HAP-1 (cell line): ENCODE data around the gene NFE2L1.
"Not testable (repeated sequence)": the region's sequence is repeated elsewhere in the genome, so short reads cannot be mapped to it uniquely, and the experiment has no call there.

Experiments
- DNase-seq, 2 experiments: peaks; one replicate each; pipeline ENCODE4 v3.0.0-alpha.2; 2016 to 2020; ENCODE audit warnings: low spot score in 2 of 2
- H3K27me3 ChIP-seq: fragments of 250-450 bp; sonication (Bioruptor Pico); 2 replicates; pipeline ENCODE4 v1.5.1; 2020; ENCODE audit warnings: low read depth, mild to moderate bottlenecking, moderate library complexity
- H3K36me3 ChIP-seq: fragments of 250-450 bp; sonication (Bioruptor Pico); replicated peaks from 2 replicates; pipeline ENCODE4 v1.5.1; 2020; ENCODE audit warnings: mild to moderate bottlenecking
- H3K4me1 ChIP-seq: fragments of 250-450 bp; sonication (Bioruptor Pico); 2 replicates; pipeline ENCODE4 v1.5.1; 2020; ENCODE audit warnings: mild to moderate bottlenecking
- H3K4me3 ChIP-seq: fragments of 250-450 bp; sonication (Bioruptor Pico); 2 replicates; pipeline ENCODE4 v1.5.1; 2020; ENCODE audit warnings: mild to moderate bottlenecking, moderate library complexity
- H3K9me3 ChIP-seq: fragments of 250-450 bp; sonication (Bioruptor Pico); 2 replicates; pipeline ENCODE4 v1.5.1; 2020; ENCODE audit warnings: mild to moderate bottlenecking, moderate library complexity
- in situ Hi-C: fragments of 300-500 bp; cut with MboI; formaldehyde crosslinking; loops from 3 replicates; pipeline ENCODE4 v1.14.3; 2020; ENCODE audit warnings: low sequenced_read_pairs, inconsistent platforms, mixed read lengths

Gene NFE2L1

GRCh38 chr17:48074322-48075081 lies 26.3 kb downstream of the NFE2L1 start:
- no peaks in the 10 kb centered on the region for H3K27me3 ChIP-seq
- H3K4me1 ChIP-seq, result no peaks in the 10 kb centered on the region
- peak; percentile 57 to 87 for DNase-seq
- peaks cover 64% of the 10 kb centered on the region for H3K36me3 ChIP-seq
- H3K9me3 ChIP-seq, result no peaks in the 10 kb centered on the region
- in situ Hi-C loops, result no loop called here
- H3K4me3 ChIP-seq, result no peak overlapping the region

DNA sequence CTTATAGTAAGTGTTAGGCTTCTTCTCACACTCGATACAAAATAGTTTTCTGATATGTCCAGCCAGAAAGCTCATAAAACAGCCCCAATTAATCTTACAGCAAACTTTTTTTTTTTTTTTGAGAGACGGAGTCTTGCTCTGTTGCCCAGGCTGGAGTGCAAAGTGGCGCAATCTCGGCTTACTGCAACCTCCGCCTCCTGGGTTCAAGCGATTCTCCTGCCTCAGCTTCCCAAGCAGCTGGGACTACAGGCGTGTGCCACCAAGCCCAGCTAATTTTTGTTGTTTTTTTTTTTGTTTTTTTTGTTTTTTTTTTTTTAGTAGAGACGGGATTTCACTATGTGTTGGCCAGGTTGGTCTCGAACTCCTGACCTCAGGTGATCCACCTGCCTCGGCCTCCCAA lies 29.0 kb downstream of the NFE2L1 start:
- H3K4me1 ChIP-seq, H3K9me3 ChIP-seq, H3K4me3 ChIP-seq, DNase-seq, in situ Hi-C loops, H3K27me3 ChIP-seq: not testable (repeated sequence)
- H3K36me3 ChIP-seq, result peaks cover 42% of the 10 kb centered on the region

GRCh38 chr17:48081858-48082257 lies 33.7 kb downstream of the NFE2L1 start:
- no peaks in the 10 kb centered on the region for H3K27me3 ChIP-seq
- H3K9me3 ChIP-seq, result no peaks in the 10 kb centered on the region
- H3K36me3 ChIP-seq, result peaks cover under 1% of the 10 kb centered on the region; the same call in 1 of the 2 replicates
- DNase-seq, result no peak
- H3K4me1 ChIP-seq, result peaks cover 5% of the 10 kb centered on the region
- no peak overlapping the region for H3K4me3 ChIP-seq
- in situ Hi-C loops, result no loop called here

GRCh38 chr17:48084932-48085331 lies 36.8 kb downstream of the NFE2L1 start:
- H3K27me3 ChIP-seq, result no peaks in the 10 kb centered on the region
- in situ Hi-C loops, result no loop called here
- no peaks in the 10 kb centered on the region for H3K9me3 ChIP-seq
- DNase-seq, result no peak
- H3K4me3 ChIP-seq, result no peak overlapping the region
- H3K4me1 ChIP-seq, result peaks cover 10% of the 10 kb centered on the region
- no peaks in the 10 kb centered on the region for H3K36me3 ChIP-seq

DNA sequence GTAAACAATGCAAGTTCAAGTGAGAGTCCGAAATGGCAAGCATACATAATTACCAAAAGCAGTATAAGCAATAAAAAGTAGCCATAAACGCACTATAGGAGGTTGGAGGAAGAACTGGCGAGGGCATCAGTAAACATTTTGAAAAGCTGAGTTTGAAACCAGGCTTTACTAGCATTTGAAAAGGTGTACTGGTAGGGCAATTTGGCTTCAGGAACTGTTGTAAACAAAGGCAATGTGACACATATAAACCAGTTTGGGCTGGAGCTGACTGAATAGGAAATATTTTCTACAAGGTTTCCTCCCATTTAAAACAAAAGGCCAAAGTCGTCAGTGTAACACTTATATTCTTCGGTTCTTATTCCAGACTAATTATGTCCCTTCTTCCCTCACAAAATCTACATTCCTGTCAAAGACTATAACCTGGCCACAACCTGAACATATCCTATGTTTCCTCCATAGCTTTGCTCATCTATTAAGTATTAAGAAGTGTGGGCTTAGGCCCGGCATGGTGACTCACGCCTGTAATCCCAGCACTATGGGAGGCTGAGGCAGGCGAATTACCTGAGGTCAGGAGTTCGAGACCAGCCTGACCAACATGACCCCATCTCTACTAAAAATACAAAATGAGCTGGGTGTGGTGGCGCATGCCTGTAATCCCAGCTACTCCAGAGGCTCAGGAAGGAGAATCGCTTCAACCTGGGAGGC lies 45.3 kb downstream of the NFE2L1 start:
- Histone ChIP-seq H3K36me3 (peaks cover 6% of the 10 kb centered on the region), H3K9me3 (no peaks in the 10 kb centered on the region), H3K4me3 (no peak overlapping the region), H3K27me3 (no peaks in the 10 kb centered on the region), H3K4me1 (peaks cover 7% of the 10 kb centered on the region)
- DNase-seq, result no peak
- in situ Hi-C loops, result no loop called here

DNA sequence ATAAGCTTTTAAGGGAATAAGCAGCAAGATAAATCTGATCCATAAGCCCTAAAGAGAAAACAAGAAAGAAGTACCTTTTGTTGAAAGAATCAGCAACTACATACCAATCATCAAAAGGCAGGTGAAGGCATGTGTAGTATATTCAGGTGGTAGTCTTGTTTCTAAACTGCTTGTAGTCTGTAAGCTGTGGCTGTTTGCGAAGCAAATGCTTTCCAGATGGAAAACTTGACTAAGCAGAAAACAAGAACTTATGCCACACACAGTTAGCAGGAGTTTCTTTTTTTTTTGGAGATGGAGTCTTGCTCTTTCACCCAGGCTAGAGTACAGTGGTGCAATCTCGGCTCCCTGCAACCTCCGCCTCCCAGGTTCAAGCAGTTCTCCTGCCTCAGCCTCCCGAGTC lies 47.5 kb downstream of the NFE2L1 start:
- Histone ChIP-seq H3K27me3 (no peaks in the 10 kb centered on the region), H3K4me1 (peaks cover 7% of the 10 kb centered on the region; the same call in 1 of the 2 replicates), H3K36me3 (peaks cover 9% of the 10 kb centered on the region), H3K9me3 (no peaks in the 10 kb centered on the region), H3K4me3 (no peak overlapping the region)
- in situ Hi-C loops, result no loop called here
- DNase-seq, result no peak

DNA sequence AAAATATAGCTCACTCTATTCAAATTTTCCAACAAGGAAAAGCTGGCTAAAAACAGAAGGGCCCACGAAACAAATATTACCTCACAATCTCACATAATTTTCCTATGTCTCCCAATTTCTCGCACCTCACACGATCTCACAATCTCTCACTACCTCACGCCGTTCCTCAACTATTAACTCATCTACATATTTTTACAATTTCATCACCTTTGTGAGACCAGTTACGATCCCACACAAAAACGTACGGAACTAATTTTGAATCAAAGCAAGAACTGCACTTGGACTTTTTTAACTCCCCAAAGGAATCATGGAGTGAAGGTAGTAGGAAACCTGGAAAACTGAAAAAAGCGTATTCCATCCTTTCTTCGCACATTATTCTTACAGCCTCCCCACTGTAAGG lies 52.0 kb downstream of the NFE2L1 start:
- in situ Hi-C loops, result no loop called here
- Histone ChIP-seq H3K4me1 (peaks cover 3% of the 10 kb centered on the region), H3K27me3 (no peaks in the 10 kb centered on the region), H3K4me3 (peak overlapping the region; percentile 88), H3K36me3 (peaks cover 9% of the 10 kb centered on the region), H3K9me3 (peaks cover 2% of the 10 kb centered on the region; the same call in 1 of the 2 replicates)
- DNase-seq, result no peak

- in situ Hi-C loops, result no loop called here
- DNase-seq, result peak; percentile 77 to 91
- Histone ChIP-seq H3K4me1 (peaks cover 3% of the 10 kb centered on the region), H3K36me3 (peaks cover 4% of the 10 kb centered on the region), H3K4me3 (peak overlapping the region; percentile 88), H3K9me3 (peaks cover 2% of the 10 kb centered on the region; the same call in 1 of the 2 replicates), H3K27me3 (no peaks in the 10 kb centered on the region)
Measured at GRCh38 chr17:48100591-48101011, 52.4 kb downstream of the NFE2L1 start.

- peaks cover 2% of the 10 kb centered on the region; the same call in 1 of the 2 replicates for H3K9me3 ChIP-seq
- peaks cover 3% of the 10 kb centered on the region for H3K4me1 ChIP-seq
- H3K36me3 ChIP-seq, result peaks cover 4% of the 10 kb centered on the region; the same call in 1 of the 2 replicates
- no peaks in the 10 kb centered on the region for H3K27me3 ChIP-seq
- H3K4me3 ChIP-seq, result peak within 1 kb of the TSS; percentile 88
- in situ Hi-C loops, result no loop called here
- DNase-seq, result peak; percentile 94 to 97
Measured at GRCh38 chr17:48101012-48101720, 53.0 kb downstream of the NFE2L1 start, which contains the start of gene CBX1. CBX1 (minus strand) TSS chr17:48101478; CDS start chr17:48077004, 24,474 bp downstream.

DNA sequence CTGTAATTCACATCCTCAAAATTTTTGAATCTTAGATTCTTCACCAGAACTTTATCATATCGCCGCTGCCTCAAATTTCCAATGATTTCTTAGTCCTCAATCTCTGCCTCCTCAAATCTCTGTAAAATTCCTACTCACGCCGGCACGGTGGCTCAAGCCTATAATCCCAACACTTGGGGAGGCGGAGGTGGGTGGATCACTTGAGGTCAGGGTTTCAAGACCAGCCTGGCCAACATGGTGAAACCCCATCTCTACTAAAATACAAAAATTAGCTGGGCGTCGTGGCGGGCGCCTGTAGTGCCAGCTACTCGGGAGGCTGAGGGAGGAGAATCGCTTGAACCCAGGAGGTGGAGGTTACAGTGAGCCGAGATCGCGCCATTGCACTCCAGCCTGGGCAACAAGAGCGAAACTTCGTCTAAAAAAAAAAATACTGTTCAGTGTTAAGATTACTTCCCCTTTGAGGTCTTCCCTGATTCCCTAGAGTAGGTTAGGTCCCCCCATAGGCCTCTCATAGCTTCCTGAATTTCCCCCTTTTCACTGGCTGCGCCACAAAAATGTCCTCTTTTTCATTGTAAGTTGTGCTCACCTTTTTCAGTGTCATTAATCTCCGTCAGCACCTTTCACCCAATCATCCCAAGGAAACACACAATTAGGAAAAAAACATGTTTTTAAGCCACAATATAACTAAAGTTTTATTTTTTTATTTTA lies 54.0 kb downstream of the NFE2L1 start:
- H3K4me1 ChIP-seq, result peaks cover 3% of the 10 kb centered on the region
- peaks cover 2% of the 10 kb centered on the region; the same call in 1 of the 2 replicates for H3K9me3 ChIP-seq
- H3K36me3 ChIP-seq, result peaks cover 4% of the 10 kb centered on the region; the same call in 1 of the 2 replicates
- no peaks in the 10 kb centered on the region for H3K27me3 ChIP-seq
- in situ Hi-C loops, result no loop called here
- no peak overlapping the region for H3K4me3 ChIP-seq
- no peak for DNase-seq

DNA sequence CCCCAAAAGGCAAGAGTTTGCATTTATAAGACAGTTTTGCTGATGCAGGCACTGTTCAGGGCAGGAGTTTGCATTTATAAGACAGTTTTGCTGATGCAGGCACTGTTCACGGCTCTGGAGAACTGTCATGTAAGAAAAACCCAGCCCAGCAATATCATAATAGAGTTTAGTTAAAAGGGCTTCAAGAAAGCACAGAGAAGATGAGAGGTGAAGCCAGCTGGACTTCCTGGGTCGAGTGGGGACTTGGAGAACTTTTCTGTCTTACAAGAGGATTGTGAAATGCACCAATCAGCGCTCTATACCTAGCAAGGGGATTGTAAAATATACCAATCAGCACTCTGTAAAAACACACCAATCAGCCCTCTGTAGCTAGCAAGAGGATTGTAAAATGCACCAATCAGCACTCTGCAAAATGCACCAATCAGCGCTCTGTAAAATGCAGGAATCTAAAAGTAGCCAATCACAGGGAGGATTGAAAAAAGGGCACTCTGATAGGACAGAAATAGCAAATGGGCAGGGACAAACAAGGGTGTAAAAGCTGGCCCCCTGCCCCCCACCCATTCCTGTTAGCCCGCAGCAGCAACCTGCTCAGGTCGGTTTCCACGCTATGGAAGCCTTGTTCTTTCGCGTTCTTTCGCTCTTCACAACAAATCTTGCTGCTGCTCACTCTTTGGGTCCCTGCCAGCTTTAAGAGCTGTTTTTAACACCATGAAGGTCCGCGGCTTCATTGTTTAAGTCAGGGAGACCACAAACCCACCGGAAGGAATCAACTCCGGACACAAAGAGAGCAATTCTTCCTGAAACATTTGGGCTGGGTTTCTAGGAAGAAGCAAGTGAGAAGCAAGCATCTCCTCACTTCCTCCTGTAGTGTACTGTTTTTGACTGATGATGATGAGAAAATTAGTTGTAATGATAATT lies 54.9 kb downstream of the NFE2L1 start:
- H3K27me3 ChIP-seq, result no peaks in the 10 kb centered on the region
- in situ Hi-C loops, result no loop called here
- H3K4me1 ChIP-seq, result peaks cover 3% of the 10 kb centered on the region
- H3K9me3 ChIP-seq, result peaks cover 2% of the 10 kb centered on the region; the same call in 1 of the 2 replicates
- peaks cover 4% of the 10 kb centered on the region; the same call in 1 of the 2 replicates for H3K36me3 ChIP-seq
- no peak overlapping the region for H3K4me3 ChIP-seq
- DNase-seq, result no peak

GRCh38 chr17:48104440-48104839 lies 56.3 kb downstream of the NFE2L1 start:
- Histone ChIP-seq H3K4me3 (no peak overlapping the region), H3K27me3 (no peaks in the 10 kb centered on the region), H3K9me3 (peaks cover 2% of the 10 kb centered on the region; the same call in 1 of the 2 replicates), H3K4me1 (peaks cover 8% of the 10 kb centered on the region), H3K36me3 (no peaks in the 10 kb centered on the region)
- DNase-seq, result no peak
- in situ Hi-C loops, result no loop called here
